Neuronal stem cell (in vitro differentiated cells): ENCODE results near the gene CDK14. TPM values are rescaled to one million over a fixed set of nuclear protein-coding genes. Genes with fewer than 3 reads are reported as not detected.

ENCODE experiments used
- DNase-seq: peaks from one replicate; pipeline ENCODE4 v3.0.0-alpha.2; 2013; ENCODE audit warnings: low spot score
- H2AFZ ChIP-seq: one replicate; pipeline ENCODE4 v1.6.1; 2013; ENCODE audit warnings: mild to moderate bottlenecking, low read length, inconsistent platforms
- H2AK5ac ChIP-seq: 2 replicates; pipeline ENCODE4 v1.6.1; 2013; ENCODE audit warnings: low read depth, mild to moderate bottlenecking, inconsistent platforms, low read length, moderate library complexity, mixed read lengths
- H2BK120ac ChIP-seq: 2 replicates; pipeline ENCODE4 v1.6.1; 2013; ENCODE audit warnings: low read depth, mild to moderate bottlenecking, inconsistent platforms, low read length, moderate library complexity, mixed read lengths
- H2BK12ac ChIP-seq: one replicate; pipeline ENCODE4 v1.6.1; 2013; ENCODE audit warnings: low read length, inconsistent platforms
- H2BK15ac ChIP-seq: 2 replicates; pipeline ENCODE4 v1.6.1; 2013; ENCODE audit warnings: mild to moderate bottlenecking, low read length, inconsistent platforms, mixed read lengths
- H2BK5ac ChIP-seq: one replicate; pipeline ENCODE4 v1.6.1; 2013; ENCODE audit warnings: inconsistent platforms, mild to moderate bottlenecking, low read length, moderate library complexity
- H3K14ac ChIP-seq: one replicate; pipeline ENCODE4 v1.6.1; 2013; ENCODE audit warnings: low read length, inconsistent platforms
- H3K18ac ChIP-seq: 2 replicates; pipeline ENCODE4 v1.6.1; 2013; ENCODE audit warnings: low read length, inconsistent platforms
- H3K23ac ChIP-seq: 2 replicates; pipeline ENCODE4 v1.6.1; 2013; ENCODE audit warnings: low read depth, mild to moderate bottlenecking, mixed read lengths, low read length, inconsistent platforms; ENCODE audit not compliant: poor library complexity
- H3K27ac ChIP-seq: replicated peaks from 3 replicates; pipeline ENCODE4 v1.5.1; 2013; ENCODE audit warnings: low read length, inconsistent platforms
- H3K27me3 ChIP-seq, 3 experiments: 2 replicates each; pipeline ENCODE4 v1.6.1; 2013; ENCODE audit warnings: low read length in 3 of 3, mild to moderate bottlenecking in 2 of 3, inconsistent platforms in 1 of 3, low read depth in 1 of 3, mixed read lengths in 1 of 3, moderate library complexity in 1 of 3; ENCODE audit not compliant: control insufficient read depth in 3 of 3, insufficient read depth in 3 of 3
- H3K36me3 ChIP-seq, 2 donors: replicated peaks in 1 of 2; 2 replicates each; pipeline ENCODE4 v1.6.1; 2013; ENCODE audit warnings: low read length in 2 of 2; ENCODE audit not compliant: control insufficient read depth in 2 of 2, insufficient read depth in 2 of 2
- H3K4ac ChIP-seq: 2 replicates; pipeline ENCODE4 v1.6.1; 2013; ENCODE audit warnings: inconsistent platforms, mild to moderate bottlenecking, low read length, moderate library complexity
- H3K4me1 ChIP-seq, 2 donors: 1 replicate in 1 of 2; 2 replicates in 1 of 2; pipeline ENCODE4 v1.6.1; 2013; ENCODE audit warnings: low read length in 2 of 2, low read depth in 1 of 2; ENCODE audit not compliant: control insufficient read depth in 2 of 2, insufficient read depth in 1 of 2
- H3K4me2 ChIP-seq: one replicate; pipeline ENCODE4 v1.6.1; 2013; ENCODE audit warnings: mild to moderate bottlenecking, low read length, inconsistent platforms; ENCODE audit not compliant: insufficient read depth, poor library complexity, severe bottlenecking
- H3K4me3 ChIP-seq, 2 donors: 2 replicates each; pipeline ENCODE4 v1.5.1; 2013; ENCODE audit warnings: low read length in 2 of 2, mild to moderate bottlenecking in 2 of 2, inconsistent platforms in 1 of 2, moderate library complexity in 1 of 2
- H3K79me1 ChIP-seq: one replicate; pipeline ENCODE4 v1.6.1; 2013; ENCODE audit warnings: low read depth, mild to moderate bottlenecking, inconsistent platforms, low read length, moderate library complexity
- H3K9ac ChIP-seq: one replicate; pipeline ENCODE4 v1.6.1; 2013; ENCODE audit warnings: mild to moderate bottlenecking, low read depth, low read length, inconsistent platforms; ENCODE audit not compliant: poor library complexity
- H3K9me3 ChIP-seq, 2 donors: replicated peaks in 1 of 2; 2 replicates each; pipeline versions ENCODE3 to v1.6.1; 2013; ENCODE audit warnings: low read length in 2 of 2, mild to moderate bottlenecking in 2 of 2, inconsistent platforms in 1 of 2, low read depth in 1 of 2, mixed read lengths in 1 of 2, moderate library complexity in 1 of 2; ENCODE audit not compliant: control insufficient read depth in 2 of 2, insufficient read depth in 1 of 2
- H4K8ac ChIP-seq: one replicate; pipeline ENCODE4 v1.6.1; 2013; ENCODE audit warnings: low read depth, mild to moderate bottlenecking, inconsistent platforms, low read length, moderate library complexity
- H4K91ac ChIP-seq: one replicate; pipeline ENCODE4 v1.6.1; 2013; ENCODE audit warnings: low read length, low read depth, mild to moderate bottlenecking, inconsistent platforms; ENCODE audit not compliant: poor library complexity
- WGBS, 2 donors: extraction: QIAGEN DNeasy Blood & Tissue Kit; methylation state at CpG; one replicate each; pipeline ENCODE4 v1.1.7; 2013; ENCODE audit warnings: missing lambda C conversion rate in 2 of 2, mixed read lengths in 1 of 2; ENCODE audit not compliant: insufficient read length in 2 of 2, insufficient replicate concordance in 1 of 2; ENCODE audit errors: extremely low coverage in 2 of 2; 5-methylcytosine and 5-hydroxymethylcytosine counted together
- polyA plus RNA-seq, 2 experiments: library from polyadenylated mRNA; stranded (reverse); fragments of 200-250 nt; gene quantifications; one replicate each; pipeline ENCODE4 v1.2.3, GENCODE V29; 2013

The CDK14 gene
- 25.6 TPM for polyA plus RNA-seq (2013, experiment 1 of 2)
- polyA plus RNA-seq (2013, experiment 2 of 2), result 26.9 TPM

- Histone ChIP-seq H3K79me1 (peaks cover 2% of the 10 kb centered on the region), H2BK15ac (peak within 1 kb of the TSS; percentile 96), H4K8ac (peak within 1 kb of the TSS; percentile 76), H4K91ac (peak within 1 kb of the TSS; percentile 79), H2AFZ (peak within 1 kb of the TSS; percentile 97), H3K9ac (peak within 1 kb of the TSS; percentile 100), H3K36me3 (no peaks in the 10 kb centered on the region), H3K4me3 (peak within 1 kb of the TSS; percentile 81 to 94), H3K4ac (peak within 1 kb of the TSS; percentile 89), H3K27me3 (no peaks in the 10 kb centered on the region), H3K4me1 (peaks cover 0 to 11% of the 10 kb centered on the region in 2 donors), H2AK5ac (no peak within 1 kb of the TSS), H3K27ac (peak within 1 kb of the TSS; percentile 61), H3K14ac (peak within 1 kb of the TSS; percentile 97), H2BK120ac (peak within 1 kb of the TSS; percentile 90), H3K9me3 (no peaks in the 10 kb centered on the region), H2BK12ac (no peak within 1 kb of the TSS), H3K18ac (peak within 1 kb of the TSS; percentile 100), H3K23ac (peak within 1 kb of the TSS; percentile 66), H3K4me2 (peak within 1 kb of the TSS; percentile 69), H2BK5ac (no peak within 1 kb of the TSS)
- WGBS, 2 donors, result no CpG with 5 or more reads among the region's 118 CpGs
- DNase-seq, result peak; percentile 82
Measured at GRCh38 chr7:90595801-90596670, at the start of gene CDK14. Gene CDK14 (plus strand): TSS chr7:90596321. CDS start chr7:90596628, 307 bp downstream.

GRCh38 chr7:90551036-90551435, 45.1 kb upstream of the CDK14 start:
- Histone ChIP-seq H2AK5ac (no peak overlapping the region), H2BK12ac (no peak overlapping the region), H3K4me1 (peaks cover 0 to 3% of the 10 kb centered on the region in 2 donors), H4K91ac (no peak overlapping the region), H3K4me3 (peak overlapping the region in 1 of 2 donors; percentile 18), H3K4me2 (no peak overlapping the region), H3K27ac (no peak overlapping the region), H4K8ac (no peak overlapping the region), H3K79me1 (no peaks in the 10 kb centered on the region), H3K14ac (no peak overlapping the region), H3K23ac (no peak overlapping the region), H2BK5ac (no peak overlapping the region), H3K9ac (no peak overlapping the region), H2AFZ (peak overlapping the region; percentile 75), H3K36me3 (no peaks in the 10 kb centered on the region), H3K9me3 (no peaks in the 10 kb centered on the region), H3K18ac (peak overlapping the region; percentile 85), H3K4ac (no peak overlapping the region), H2BK120ac (no peak overlapping the region), H2BK15ac (peak overlapping the region; percentile 16), H3K27me3 (no peaks in the 10 kb centered on the region)
- whole genome bisulfite sequencing, 2 donors, result no CpG with 5 or more reads among the region's 4 CpGs
- DNase-seq, result no peak

GRCh38 chr7:90552521-90552920, 43.6 kb upstream of the CDK14 start:
- H3K36me3 ChIP-seq, result no peaks in the 10 kb centered on the region
- no peak overlapping the region for H3K14ac ChIP-seq
- peaks cover 0 to under 1% (median 0%) of the 10 kb centered on the region in 3 experiments for H3K27me3 ChIP-seq
- no peak overlapping the region for H4K91ac ChIP-seq
- H3K79me1 ChIP-seq, result no peaks in the 10 kb centered on the region
- no peak overlapping the region for H2BK5ac ChIP-seq
- no peak overlapping the region for H2AFZ ChIP-seq
- no peak overlapping the region for H2BK12ac ChIP-seq
- H3K4me2 ChIP-seq, result no peak overlapping the region
- no peak overlapping the region for H3K9ac ChIP-seq
- H2BK15ac ChIP-seq, result no peak overlapping the region
- H3K9me3 ChIP-seq, result no peaks in the 10 kb centered on the region
- DNase-seq, result no peak
- H3K18ac ChIP-seq, result no peak overlapping the region
- H3K4me3 ChIP-seq, result no peak overlapping the region
- H3K23ac ChIP-seq, result no peak overlapping the region
- no CpG with 5 or more reads among the region's 1 CpG for WGBS, 2 donors
- no peak overlapping the region for H4K8ac ChIP-seq
- H2BK120ac ChIP-seq, result no peak overlapping the region
- H3K4ac ChIP-seq, result no peak overlapping the region
- H2AK5ac ChIP-seq, result no peak overlapping the region
- peaks cover 0 to 3% of the 10 kb centered on the region in 2 donors for H3K4me1 ChIP-seq
- no peak overlapping the region for H3K27ac ChIP-seq

GRCh38 chr7:90560730-90561129, 35.4 kb upstream of the CDK14 start:
- Histone ChIP-seq H3K9ac (no peak overlapping the region), H2BK120ac (no peak overlapping the region), H2BK15ac (no peak overlapping the region), H2BK5ac (no peak overlapping the region), H4K8ac (no peak overlapping the region), H3K4me3 (no peak overlapping the region), H3K79me1 (no peaks in the 10 kb centered on the region), H2AFZ (no peak overlapping the region), H4K91ac (no peak overlapping the region), H3K4ac (no peak overlapping the region), H3K23ac (no peak overlapping the region), H3K36me3 (no peaks in the 10 kb centered on the region), H3K14ac (no peak overlapping the region), H2BK12ac (no peak overlapping the region), H3K9me3 (no peaks in the 10 kb centered on the region), H3K18ac (no peak overlapping the region), H3K4me2 (no peak overlapping the region), H3K27me3 (peaks cover 0 to 5% (median 0%) of the 10 kb centered on the region in 3 experiments), H3K27ac (no peak overlapping the region), H3K4me1 (no peaks in the 10 kb centered on the region), H2AK5ac (no peak overlapping the region)
- no peak for DNase-seq
- no CpG with 5 or more reads among the region's 1 CpG for WGBS, 2 donors
